GM18909 (cell line): ENCODE results near the gene SHISA9.

Experiments used
- ATAC-seq: cut with Tn5 transposase; IDR thresholded peaks from one replicate; pipeline ENCODE4 v1.9.1; 2021; ENCODE audit warnings: mild to moderate bottlenecking; ENCODE audit not compliant: unreplicated experiment, poor library complexity

SHISA9 gene

GRCh38 chr16:12942861-12943260 lies 41.5 kb downstream of the SHISA9 start:
- ATAC-seq = no peak

GRCh38 chr16:12944300-12944699 lies 42.9 kb downstream of the SHISA9 start:
- ATAC-seq = no peak

GRCh38 chr16:12951392-12951791 lies 50.0 kb downstream of the SHISA9 start:
- ATAC-seq = no peak

- ATAC-seq = no peak
Measured at GRCh38 chr16:12951976-12952375, 50.6 kb downstream of the SHISA9 start.

- ATAC-seq = no peak
Measured at GRCh38 chr16:12958366-12958765, 57.0 kb downstream of the SHISA9 start.

GRCh38 chr16:12959072-12959471 lies 57.7 kb downstream of the SHISA9 start:
- no peak for ATAC-seq

- no peak for ATAC-seq
Measured at GRCh38 chr16:12961626-12962025, 60.2 kb downstream of the SHISA9 start.

- no peak for ATAC-seq
Measured at GRCh38 chr16:12964461-12964860, 63.1 kb downstream of the SHISA9 start.

- no peak for ATAC-seq
Measured at GRCh38 chr16:12965274-12965804, 63.9 kb downstream of the SHISA9 start.

- no peak for ATAC-seq
Measured at GRCh38 chr16:12971241-12971640, 69.8 kb downstream of the SHISA9 start.

GRCh38 chr16:12972246-12972645 lies 70.8 kb downstream of the SHISA9 start:
- ATAC-seq = no peak

- no peak for ATAC-seq
Measured at GRCh38 chr16:12975766-12976165, 74.4 kb downstream of the SHISA9 start.

GRCh38 chr16:12976496-12976895 lies 75.1 kb downstream of the SHISA9 start:
- no peak for ATAC-seq

GRCh38 chr16:12976936-12977335 lies 75.5 kb downstream of the SHISA9 start:
- no peak for ATAC-seq

GRCh38 chr16:12985516-12985915 lies 84.1 kb downstream of the SHISA9 start:
- no peak for ATAC-seq

- no peak for ATAC-seq
Measured at GRCh38 chr16:12988071-12988470, 86.7 kb downstream of the SHISA9 start.

GRCh38 chr16:12992066-12992465 lies 90.7 kb downstream of the SHISA9 start:
- no peak for ATAC-seq

GRCh38 chr16:12994402-12994801 lies 93.0 kb downstream of the SHISA9 start:
- no peak for ATAC-seq

GRCh38 chr16:12995721-12996372 lies 94.4 kb downstream of the SHISA9 start:
- ATAC-seq = no peak

GRCh38 chr16:12998361-12999085 lies 97.1 kb downstream of the SHISA9 start:
- ATAC-seq = no peak

- no peak for ATAC-seq
Measured at GRCh38 chr16:12999368-12999767, 98.0 kb downstream of the SHISA9 start.
